K562 (cell line): ENCODE measurements around the gene KRT80. TPM values are rescaled to one million over a fixed set of nuclear protein-coding genes. Genes with fewer than 3 reads are reported as not detected.

Source experiments
- CBX1 ChIP-seq: sonication (generic); IDR thresholded peaks from 2 replicates; pipeline ENCODE4 v1.6.1; 2016; ENCODE audit warnings: antibody characterized with exemption, low read depth, mild to moderate bottlenecking
- HDAC8 ChIP-seq: fragments of 450-650 bp; IDR thresholded peaks from 2 replicates; pipeline ENCODE4 v1.6.1; 2016; ENCODE audit warnings: mild to moderate bottlenecking, missing genetic modification characterization, moderate library complexity, missing compliant biosample characterization
- MCM5 ChIP-seq: fragments of 450-650 bp; IDR thresholded peaks from 2 replicates; pipeline ENCODE4 v1.6.1; 2016; ENCODE audit warnings: low read depth
- NONO ChIP-seq, 2 experiments: fragments of 200-400 bp in 1 of 2; fragments of 450-650 bp in 1 of 2; formaldehyde crosslinking in 1 of 2; IDR thresholded peaks; 2 replicates each; pipeline ENCODE4 v1.6.1; 2017; ENCODE audit warnings: low read depth in 2 of 2, mild to moderate bottlenecking in 2 of 2, moderate library complexity in 2 of 2, low read length in 1 of 2
- PML ChIP-seq: IDR thresholded peaks from 2 replicates; pipeline ENCODE4 v1.6.1; 2012; ENCODE audit warnings: low read length, inconsistent platforms
- SMC3 ChIP-seq: conservative IDR thresholded peaks from 2 replicates; pipeline ENCODE4 v1.6.1; 2011; ENCODE audit warnings: low read depth, low read length, improper control_type of control experiment; ENCODE audit not compliant: insufficient read depth
- THRB ChIP-seq: fragments of 450-650 bp; formaldehyde crosslinking; conservative IDR thresholded peaks from 2 replicates; pipeline ENCODE4 v1.4.0; 2022; ENCODE audit warnings: mild to moderate bottlenecking, missing genetic modification characterization
- ZBTB49 ChIP-seq: sonication (generic); formaldehyde crosslinking; IDR thresholded peaks from 2 replicates; pipeline ENCODE4 v1.8.0; 2022; ENCODE audit warnings: missing genetic modification reagents, mild to moderate bottlenecking, borderline replicate concordance
- ZBTB8A ChIP-seq: fragments of 450-650 bp; IDR thresholded peaks from 2 replicates; pipeline ENCODE4 v1.6.1; 2018; ENCODE audit warnings: mild to moderate bottlenecking, moderate library complexity; ENCODE audit not compliant: partially characterized antibody
- ZMIZ1 ChIP-seq, 2 experiments: fragments of 150-350 bp in 1 of 2; IDR thresholded peaks; 2 replicates each; pipeline ENCODE4 v1.6.1; 2012 to 2016; ENCODE audit warnings: low read depth in 2 of 2, low read length in 2 of 2, mild to moderate bottlenecking in 1 of 2, moderate library complexity in 1 of 2
- ZNF140 ChIP-seq: fragments of 250-450 bp; sonication (Bioruptor Pico); IDR thresholded peaks from 2 replicates; pipeline ENCODE4 v1.8.0; 2021; ENCODE audit warnings: moderate library complexity, mild to moderate bottlenecking, inconsistent platforms
- ZNF23 ChIP-seq: fragments of 250-450 bp; sonication (Bioruptor Pico); IDR thresholded peaks from 2 replicates; pipeline ENCODE4 v1.4.0; 2020; ENCODE audit warnings: mild to moderate bottlenecking
- ZNF551 ChIP-seq: fragments of 250-450 bp; sonication (Bioruptor Pico); IDR thresholded peaks from 2 replicates; pipeline ENCODE4 v1.5.0; 2021; ENCODE audit warnings: mild to moderate bottlenecking, moderate library complexity
- ZNF583 ChIP-seq: fragments of 250-450 bp; sonication (Bioruptor Pico); IDR thresholded peaks from 2 replicates; pipeline ENCODE4 v1.4.0; 2020
- polyA plus RNA-seq, 8 experiments: library from polyadenylated mRNA; depleted of rRNA in 4 of 8; stranded (reverse) in 5 of 8; unstranded in 3 of 8; fragments of >200 nt; fragmentation: Nextera tagmentation in 2 of 8; fragmentation: Illumina TruSeq in 1 of 8; extraction: Ambion mirVana in 2 of 8; extraction: Trizol in 1 of 8; gene quantifications; 2 replicates each; pipeline versions ENCODE4 v1.2.1 to v1.2.3, GENCODE V29; 2011 to 2014; ENCODE audit warnings: inconsistent platforms in 1 of 8, missing spikeins in 1 of 8
- total RNA-seq, 7 experiments: library from RNA; depleted of rRNA in 6 of 7; stranded (reverse); fragments of >200 nt in 6 of 7; fragmentation: Illumina TruSeq in 2 of 7; extraction: Trizol in 2 of 7; gene quantifications; 2 replicates each; pipeline versions ENCODE4 v1.2.1 to v1.2.3, GENCODE V29; 2011 to 2021; ENCODE audit warnings: low replicate concordance in 1 of 7
- TF ChIP-seq, protein P1 (sequence below): sonication (generic); formaldehyde crosslinking; IDR thresholded peaks from 2 replicates; pipeline ENCODE4 v1.8.0; 2022; ENCODE audit warnings: mild to moderate bottlenecking, missing genetic modification reagents, borderline replicate concordance

KRT80 gene
- total and polyA plus RNA-seq, 9 of the 15 experiments (the other 6 are each of a cell fraction or from before 2014, with no cell fraction given): not detected

GRCh38 chr12:52120951-52121823, 70.6 kb downstream of the KRT80 start (continued):
- TF ChIP-seq, protein P1, sequence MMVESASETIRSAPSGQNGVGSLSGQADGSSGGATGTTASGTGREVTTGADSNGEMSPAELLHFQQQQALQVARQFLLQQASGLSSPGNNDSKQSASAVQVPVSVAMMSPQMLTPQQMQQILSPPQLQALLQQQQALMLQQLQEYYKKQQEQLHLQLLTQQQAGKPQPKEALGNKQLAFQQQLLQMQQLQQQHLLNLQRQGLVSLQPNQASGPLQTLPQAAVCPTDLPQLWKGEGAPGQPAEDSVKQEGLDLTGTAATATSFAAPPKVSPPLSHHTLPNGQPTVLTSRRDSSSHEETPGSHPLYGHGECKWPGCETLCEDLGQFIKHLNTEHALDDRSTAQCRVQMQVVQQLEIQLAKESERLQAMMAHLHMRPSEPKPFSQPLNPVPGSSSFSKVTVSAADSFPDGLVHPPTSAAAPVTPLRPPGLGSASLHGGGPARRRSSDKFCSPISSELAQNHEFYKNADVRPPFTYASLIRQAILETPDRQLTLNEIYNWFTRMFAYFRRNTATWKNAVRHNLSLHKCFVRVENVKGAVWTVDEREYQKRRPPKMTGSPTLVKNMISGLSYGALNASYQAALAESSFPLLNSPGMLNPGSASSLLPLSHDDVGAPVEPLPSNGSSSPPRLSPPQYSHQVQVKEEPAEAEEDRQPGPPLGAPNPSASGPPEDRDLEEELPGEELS (CRISPR knock-in tag): no peak
- TF ChIP-seq ZNF551 (CRISPR knock-in tag) (no peak), THRB (CRISPR knock-in tag) (no peak), ZBTB49 (no peak), HDAC8 (tag) (peak; percentile 90), CBX1 (no peak), ZNF583 (CRISPR knock-in tag) (peak; percentile 77), ZNF140 (CRISPR knock-in tag) (no peak), PML (no peak), NONO (IDR thresholded peaks at IDR 0.05; ENCODE audit: low read depth in 2 of 2, low read length in 1 of 2) (no peak), ZNF23 (CRISPR knock-in tag) (no peak), ZBTB8A (no peak), SMC3 (no peak), ZMIZ1 (IDR thresholded peaks at IDR 0.05; ENCODE audit: low read depth in 2 of 2, low read length in 2 of 2) (no peak), MCM5 (no peak)
